ENCODE measurements around the gene DLG5. TPM values are rescaled to one million over a fixed set of nuclear protein-coding genes. Genes with fewer than 3 reads are reported as not detected.

The DLG5 gene
- total and polyA plus RNA-seq, 7 donors, result 6.0 to 78.1 (median 41.0) TPM

GRCh38 chr10:77835669-77836086 is 90.9 kb downstream of the DLG5 start:
- WGBS, 2 donors, result 93% methylated on average over 14 of the region's 14 CpGs
- no peaks in the 10 kb centered on the region for H3K9me3 ChIP-seq
- peaks cover 33 to 84% (median 48%) of the 10 kb centered on the region in 4 donors for H3K36me3 ChIP-seq
- TF ChIP-seq POLR2A (IDR thresholded peaks at IDR 0.05), result no peak
- H3K27ac ChIP-seq, result no peak overlapping the region
- no peaks in the 10 kb centered on the region for H3K27me3 ChIP-seq
- no peak overlapping the region for H3K4me3 ChIP-seq
- intact Hi-C loops (cut with DNase I), result no loop called here
- H3K4me1 ChIP-seq, result peaks cover 0 to 30% (median 22%) of the 10 kb centered on the region in 4 donors
- no peak for DNase-seq

DNA sequence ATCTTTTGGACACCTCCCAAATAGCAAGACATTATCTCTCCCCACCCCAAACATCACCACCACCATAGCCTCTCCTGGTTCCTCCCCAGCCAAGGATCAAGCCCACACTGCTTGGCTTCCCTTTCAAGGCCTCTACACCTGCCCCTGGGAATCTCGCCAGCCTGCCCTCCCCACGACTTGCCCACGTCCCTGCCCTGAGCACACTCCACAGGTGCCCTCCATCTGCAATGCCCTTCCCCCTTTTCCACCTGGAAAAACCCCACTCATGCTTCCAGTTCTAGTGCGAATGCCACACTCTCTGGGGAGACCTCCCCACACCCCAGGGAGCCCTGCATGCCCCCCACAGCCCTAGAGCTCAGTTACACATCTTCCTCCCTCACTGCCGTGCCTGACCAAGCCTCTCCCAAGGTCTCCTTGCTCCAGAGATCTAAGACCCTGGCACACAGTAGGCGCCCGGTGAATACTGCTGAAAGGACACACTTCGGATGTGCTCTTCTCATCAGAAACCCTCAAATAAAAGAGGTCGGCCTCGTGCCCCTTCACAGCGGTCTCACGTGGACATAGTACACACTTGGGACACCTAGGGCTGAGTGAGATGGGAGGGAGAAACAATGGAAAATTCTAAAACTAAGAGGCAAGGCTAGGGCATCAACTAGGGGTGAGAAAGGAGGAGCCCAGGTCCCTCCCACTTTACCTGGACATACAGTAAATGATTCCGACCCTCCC is 91.4 kb downstream of the DLG5 start:
- H3K9me3 ChIP-seq, result no peaks in the 10 kb centered on the region
- no peak overlapping the region for H3K4me3 ChIP-seq
- H3K4me1 ChIP-seq, result peaks cover 0 to 30% (median 22%) of the 10 kb centered on the region in 4 donors
- WGBS, 2 donors, result 85% methylated on average over 13 of the region's 13 CpGs
- no peaks in the 10 kb centered on the region for H3K27me3 ChIP-seq
- intact Hi-C loops (cut with DNase I), result no loop called here
- DNase-seq, result no peak
- no peak for TF ChIP-seq POLR2AphosphoS5 (IDR thresholded peaks at IDR 0.05)
- TF ChIP-seq POLR2A (IDR thresholded peaks at IDR 0.05), result no peak
- TF ChIP-seq CTCF (IDR thresholded peaks at IDR 0.05), result no peak
- TF ChIP-seq EP300 (IDR thresholded peaks at IDR 0.05), result no peak
- peaks cover 38 to 84% (median 52%) of the 10 kb centered on the region in 4 donors for H3K36me3 ChIP-seq
- H3K27ac ChIP-seq, result no peak overlapping the region

GRCh38 chr10:77834540-77834939 is 92.0 kb downstream of the DLG5 start:
- Histone ChIP-seq H3K27ac (no peak overlapping the region), H3K4me3 (no peak overlapping the region), H3K4me1 (peaks cover 0 to 30% (median 22%) of the 10 kb centered on the region in 4 donors), H3K9me3 (no peaks in the 10 kb centered on the region), H3K36me3 (peaks cover 41 to 84% (median 56%) of the 10 kb centered on the region in 4 donors), H3K27me3 (no peaks in the 10 kb centered on the region)
- TF ChIP-seq POLR2A (IDR thresholded peaks at IDR 0.05), result no peak
- TF ChIP-seq EP300 (IDR thresholded peaks at IDR 0.05), result no peak
- no peak for TF ChIP-seq POLR2AphosphoS5 (IDR thresholded peaks at IDR 0.05)
- no peak for TF ChIP-seq CTCF (IDR thresholded peaks at IDR 0.05)
- 75 to 88% methylated on average over 2 of the region's 2 CpGs for WGBS, 2 donors
- no peak for DNase-seq
- intact Hi-C loops (cut with DNase I), result no loop called here

GRCh38 chr10:77833792-77834191 is 92.8 kb downstream of the DLG5 start:
- intact Hi-C loops (cut with DNase I), result no loop called here
- H3K9me3 ChIP-seq, result no peaks in the 10 kb centered on the region
- DNase-seq, result no peak
- H3K27ac ChIP-seq, result no peak overlapping the region
- H3K4me1 ChIP-seq, result peaks cover 0 to 27% (median 19%) of the 10 kb centered on the region in 4 donors
- WGBS, 2 donors, result 96% methylated on average over 15 of the region's 15 CpGs
- no peaks in the 10 kb centered on the region for H3K27me3 ChIP-seq
- H3K4me3 ChIP-seq, result no peak overlapping the region
- H3K36me3 ChIP-seq, result peaks cover 41 to 85% (median 63%) of the 10 kb centered on the region in 4 donors
- TF ChIP-seq POLR2A (IDR thresholded peaks at IDR 0.05) (no peak), POLR2AphosphoS5 (IDR thresholded peaks at IDR 0.05) (no peak), CTCF (IDR thresholded peaks at IDR 0.05) (no peak)

GRCh38 chr10:77833225-77833624 is 93.3 kb downstream of the DLG5 start:
- Histone ChIP-seq H3K27ac (no peak overlapping the region), H3K9me3 (no peaks in the 10 kb centered on the region), H3K4me3 (no peak overlapping the region), H3K27me3 (no peaks in the 10 kb centered on the region), H3K36me3 (peaks cover 41 to 87% (median 66%) of the 10 kb centered on the region in 4 donors), H3K4me1 (peaks cover 0 to 21% (median 13%) of the 10 kb centered on the region in 4 donors)
- intact Hi-C loops (cut with DNase I), result no loop called here
- no peak for DNase-seq
- 93 to 95% methylated on average over 6 of the region's 6 CpGs for WGBS, 2 donors
- TF ChIP-seq CTCF (IDR thresholded peaks at IDR 0.05) (no peak), POLR2AphosphoS5 (IDR thresholded peaks at IDR 0.05) (no peak), POLR2A (IDR thresholded peaks at IDR 0.05) (no peak), EP300 (IDR thresholded peaks at IDR 0.05) (no peak)
